Common myeloid progenitor, CD34-positive (primary cell): ENCODE data around the gene CNTN5.

ENCODE experiments used
- CTCF ChIA-PET: fragments of 350-600 bp; sonication (Branson Sonifier 250); formaldehyde crosslinking; loops from one replicate; lab custom pipeline; 2021; ENCODE audit warnings: antibody characterized with exemption; lab: Charles Lee
- POLR2A ChIA-PET: fragments of 350-600 bp; sonication (Branson Sonifier 250); formaldehyde crosslinking; loops from one replicate; lab custom pipeline; 2021; ENCODE audit warnings: antibody characterized with exemption; lab: Charles Lee
- DNase-seq, 3 donors: peaks; one replicate each; pipeline versions ENCODE4 v3.0.0 to v3.0.0-alpha.2; 2013
- H3K27ac ChIP-seq, 2 experiments: 1 replicate in 1 of 2; 2 replicates in 1 of 2; pipeline ENCODE4 v1.7.0; 2013; ENCODE audit warnings: inconsistent platforms in 2 of 2, low read length in 2 of 2, mild to moderate bottlenecking in 2 of 2, low read depth in 1 of 2, moderate library complexity in 1 of 2; ENCODE audit not compliant: severe bottlenecking in 2 of 2, insufficient read depth in 1 of 2, poor library complexity in 1 of 2
- H3K27me3 ChIP-seq, 5 experiments: replicated peaks in 2 of 5; 1 replicate in 3 of 5; 2 replicates in 2 of 5; pipeline versions ENCODE4 v1.6.1 to v1.7.0; 2013; ENCODE audit warnings: low read length in 4 of 5, mild to moderate bottlenecking in 2 of 5, moderate library complexity in 2 of 5, inconsistent platforms in 1 of 5; ENCODE audit not compliant: insufficient read depth in 5 of 5, control insufficient read depth in 4 of 5
- H3K36me3 ChIP-seq, 4 experiments: 1 replicate in 2 of 4; 2 replicates in 2 of 4; pipeline versions ENCODE4 v1.6.1 to v1.7.0; 2013; ENCODE audit warnings: low read length in 3 of 4, control low read depth in 1 of 4, mild to moderate bottlenecking in 1 of 4; ENCODE audit not compliant: control insufficient read depth in 4 of 4, insufficient read depth in 4 of 4
- H3K4me1 ChIP-seq, 4 experiments: 1 replicate in 3 of 4; 2 replicates in 1 of 4; pipeline versions ENCODE4 v1.6.1 to v1.7.1; 2013; ENCODE audit warnings: low read length in 3 of 4, mild to moderate bottlenecking in 3 of 4, control low read depth in 1 of 4, inconsistent platforms in 1 of 4, moderate library complexity in 1 of 4; ENCODE audit not compliant: control insufficient read depth in 4 of 4, insufficient read depth in 4 of 4; ENCODE audit errors: control extremely low read depth in 1 of 4
- H3K4me3 ChIP-seq, 7 experiments: 1 replicate in 4 of 7; 2 replicates in 3 of 7; pipeline versions ENCODE4 v1.5.1 to v1.7.0; 2013; ENCODE audit warnings: mild to moderate bottlenecking in 7 of 7, low read length in 6 of 7, moderate library complexity in 6 of 7, inconsistent platforms in 2 of 7, low read depth in 2 of 7, control low read depth in 1 of 7; ENCODE audit not compliant: insufficient read depth in 4 of 7, control insufficient read depth in 1 of 7; ENCODE audit errors: extremely low read depth in 1 of 7
- H3K9me3 ChIP-seq, 5 experiments: 1 replicate in 4 of 5; 2 replicates in 1 of 5; pipeline versions ENCODE4 v1.6.1 to v1.7.1; 2013; ENCODE audit warnings: low read length in 4 of 5, mild to moderate bottlenecking in 2 of 5, inconsistent platforms in 1 of 5, low read depth in 1 of 5, moderate library complexity in 1 of 5; ENCODE audit not compliant: control insufficient read depth in 4 of 5, insufficient read depth in 2 of 5; ENCODE audit errors: control extremely low read depth in 1 of 5
- WGBS: methylation state at CpG from one replicate; pipeline ENCODE4 v1.1.5; 2013; ENCODE audit not compliant: insufficient coverage; 5-methylcytosine and 5-hydroxymethylcytosine counted together

The CNTN5 gene

DNA sequence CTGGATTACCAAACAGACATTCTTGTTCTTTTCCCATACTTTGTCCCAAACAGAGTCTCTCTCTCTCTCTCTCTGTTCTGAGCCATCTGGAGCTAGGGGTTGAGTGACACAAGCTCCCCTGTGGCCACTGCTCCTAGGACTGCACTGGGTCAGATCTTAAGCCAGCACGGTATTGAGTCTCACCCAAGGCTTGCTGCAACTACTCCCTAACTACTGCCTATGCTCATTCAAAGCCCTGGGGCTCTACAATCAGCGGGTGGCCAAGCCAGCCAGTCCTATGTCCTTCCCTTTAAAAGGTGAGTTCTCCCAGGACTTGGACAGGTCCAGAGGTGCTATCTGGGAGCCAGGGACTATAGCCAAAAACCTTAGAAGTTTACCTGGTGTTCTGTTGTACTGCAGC, 385.6 kb downstream of the CNTN5 start:
- ChIA-PET POLR2A (no interaction called here), CTCF (no interaction called here)
- Histone ChIP-seq H3K27me3 (no peaks in the 10 kb centered on the region), H3K4me1 (no peaks in the 10 kb centered on the region), H3K36me3 (no peaks in the 10 kb centered on the region), H3K4me3 (no peak overlapping the region), H3K9me3 (no peaks in the 10 kb centered on the region), H3K27ac (no peak overlapping the region)
- whole genome bisulfite sequencing: 90% methylated on average over 2 of the region's 2 CpGs
- no peak for DNase-seq

DNA sequence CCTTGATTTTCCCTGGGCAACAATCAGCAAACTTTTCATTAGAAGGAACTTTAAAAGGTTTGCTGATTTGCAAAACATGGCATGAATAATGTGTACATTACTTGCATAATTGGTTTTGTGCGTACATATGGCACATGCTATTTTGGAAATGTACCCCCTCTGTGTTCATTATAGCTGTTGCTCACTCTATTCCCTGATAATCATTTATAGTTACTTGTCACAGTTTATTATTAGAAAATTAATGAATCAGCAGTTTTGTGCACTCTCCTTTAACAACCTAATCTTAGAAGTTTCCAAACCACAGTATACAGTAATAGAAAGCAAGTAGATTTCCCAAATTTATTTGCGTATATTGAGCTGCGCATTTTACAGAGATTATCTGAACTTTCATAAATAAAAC, 389.9 kb downstream of the CNTN5 start:
- no peaks in the 10 kb centered on the region for H3K27me3 ChIP-seq
- H3K9me3 ChIP-seq: no peaks in the 10 kb centered on the region
- no peaks in the 10 kb centered on the region for H3K36me3 ChIP-seq
- no CpG with 5 or more reads among the region's 3 CpGs for WGBS
- no peak overlapping the region for H3K27ac ChIP-seq
- ChIA-PET POLR2A (no interaction called here), CTCF (no interaction called here)
- H3K4me3 ChIP-seq: no peak overlapping the region
- DNase-seq: no peak
- H3K4me1 ChIP-seq: no peaks in the 10 kb centered on the region

DNA sequence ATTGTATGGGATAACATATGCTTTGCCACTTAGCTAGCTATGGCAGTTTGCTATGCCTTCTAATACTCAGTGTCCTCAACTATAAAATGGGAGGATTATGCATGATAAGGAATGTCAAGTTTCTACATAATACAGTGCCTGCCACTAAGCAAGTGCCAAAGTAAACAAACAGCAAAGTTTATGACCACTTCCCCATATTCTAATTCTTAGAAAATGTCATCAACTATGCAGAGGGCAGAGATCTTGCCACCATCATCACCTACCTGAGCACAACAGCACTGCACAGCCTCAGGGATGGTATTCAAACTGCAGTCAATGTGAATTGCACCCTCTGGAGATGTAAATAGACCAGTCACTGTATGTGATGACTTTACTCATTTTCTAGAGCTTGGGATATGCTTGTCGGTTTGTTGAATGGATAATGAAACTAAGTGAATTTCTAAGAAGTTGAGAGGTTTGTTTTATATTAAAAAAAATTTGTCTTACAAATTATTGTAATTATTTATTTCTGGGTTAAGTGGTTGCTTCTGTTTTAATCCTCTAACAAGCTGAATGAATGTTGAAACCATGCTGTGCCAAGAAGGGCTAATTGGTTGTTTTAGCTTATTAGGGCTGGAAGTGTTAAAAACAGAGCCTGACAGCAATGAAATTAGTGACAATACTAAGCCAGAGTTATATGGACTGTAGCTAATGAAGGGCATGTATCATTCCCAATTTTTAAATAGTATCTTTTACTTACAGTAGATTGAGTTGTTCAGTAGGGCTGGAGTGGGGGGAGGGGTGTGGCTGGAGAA, 398.4 kb downstream of the CNTN5 start:
- no peak for DNase-seq
- Histone ChIP-seq H3K9me3 (peaks cover 0 to under 1% (median 0%) of the 10 kb centered on the region in 5 experiments), H3K36me3 (no peaks in the 10 kb centered on the region), H3K27ac (no peak overlapping the region), H3K27me3 (no peaks in the 10 kb centered on the region), H3K4me1 (no peaks in the 10 kb centered on the region), H3K4me3 (no peak overlapping the region)
- POLR2A ChIA-PET: no interaction called here
- CTCF ChIA-PET: no interaction called here
- WGBS: no CpG with 5 or more reads among the region's 1 CpG

DNA sequence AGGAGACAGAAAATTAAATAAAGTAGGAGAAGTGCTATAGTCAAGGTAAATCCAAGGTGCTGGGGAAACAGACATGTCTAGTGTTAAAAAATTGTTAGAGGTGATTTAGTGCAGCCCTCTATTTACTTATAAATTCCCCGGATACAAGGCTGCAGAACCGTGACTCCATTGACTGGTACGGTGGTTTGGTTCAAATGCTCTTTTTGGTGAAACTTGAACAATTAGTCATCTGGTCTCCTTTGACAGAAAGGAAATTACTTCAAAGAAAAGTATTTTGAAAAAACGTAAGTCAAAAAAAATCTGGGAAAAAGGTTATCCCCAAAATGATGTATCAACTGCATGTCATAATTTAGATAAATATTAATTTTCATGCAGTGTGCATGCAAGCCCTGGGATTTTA, 399.2 kb downstream of the CNTN5 start:
- WGBS: no CpG with 5 or more reads among the region's 4 CpGs
- no peak overlapping the region for H3K27ac ChIP-seq
- CTCF ChIA-PET: no interaction called here

DNA sequence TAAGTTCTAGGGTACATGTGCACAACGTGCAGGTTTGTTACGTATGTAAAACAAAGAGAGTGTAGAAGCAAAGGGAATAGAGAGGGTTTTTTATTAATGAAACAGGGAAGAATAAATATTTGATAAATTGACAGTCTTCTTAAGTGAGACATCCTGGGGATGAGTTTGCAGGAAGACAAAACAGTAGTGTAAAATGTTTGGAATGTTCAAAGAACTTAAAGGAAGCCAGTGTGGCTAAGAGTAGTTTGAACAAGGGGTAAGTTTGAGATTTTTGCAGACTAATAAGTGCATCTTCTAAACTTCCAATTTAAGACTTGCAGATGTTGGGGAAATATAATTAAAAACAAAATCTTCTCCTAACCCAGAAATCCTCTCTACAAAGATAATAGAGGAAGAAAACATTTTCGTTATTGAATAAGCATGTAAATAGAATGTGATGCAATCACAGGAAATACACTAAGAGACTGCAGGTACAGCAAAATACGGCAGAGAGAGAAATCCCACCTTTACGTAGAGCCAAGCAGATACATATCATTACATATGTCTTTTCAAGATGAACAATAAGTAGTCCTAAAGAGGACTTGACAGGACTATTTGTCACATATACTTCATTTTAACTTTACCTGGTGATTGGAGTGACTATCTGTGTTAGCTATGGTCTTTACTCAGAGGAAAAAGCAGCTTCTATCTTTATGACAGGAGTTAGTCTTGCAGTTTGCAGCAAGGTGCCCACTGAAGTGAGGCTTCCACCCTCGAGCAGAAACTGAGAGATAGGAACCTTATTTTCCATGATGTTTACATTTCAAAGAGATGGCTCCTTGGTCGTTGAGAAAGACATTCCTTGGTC, 402.1 kb downstream of the CNTN5 start:
- no peak for DNase-seq
- H3K9me3 ChIP-seq: peaks cover 0 to 9% (median 2%) of the 10 kb centered on the region in 5 experiments
- no peak overlapping the region for H3K27ac ChIP-seq
- no peaks in the 10 kb centered on the region for H3K36me3 ChIP-seq
- POLR2A ChIA-PET: no interaction called here
- 43% methylated on average over 3 of the region's 7 CpGs for WGBS
- no peak overlapping the region for H3K4me3 ChIP-seq
- CTCF ChIA-PET: interaction anchor here (0.6 kb wide), 1 partner anchor 1406 kb away, joined by 5 read pairs; no protein-coding TSS in a partner anchor
- H3K27me3 ChIP-seq: no peaks in the 10 kb centered on the region
- no peaks in the 10 kb centered on the region for H3K4me1 ChIP-seq

More for the DNA sequence above, 399.2 kb downstream of the CNTN5 start:
- Histone ChIP-seq H3K4me1 (no peaks in the 10 kb centered on the region), H3K9me3 (peaks cover 0 to 8% (median 2%) of the 10 kb centered on the region in 5 experiments), H3K4me3 (no peak overlapping the region), H3K27me3 (no peaks in the 10 kb centered on the region), H3K36me3 (no peaks in the 10 kb centered on the region)
- no peak for DNase-seq
- POLR2A ChIA-PET: no interaction called here

DNA sequence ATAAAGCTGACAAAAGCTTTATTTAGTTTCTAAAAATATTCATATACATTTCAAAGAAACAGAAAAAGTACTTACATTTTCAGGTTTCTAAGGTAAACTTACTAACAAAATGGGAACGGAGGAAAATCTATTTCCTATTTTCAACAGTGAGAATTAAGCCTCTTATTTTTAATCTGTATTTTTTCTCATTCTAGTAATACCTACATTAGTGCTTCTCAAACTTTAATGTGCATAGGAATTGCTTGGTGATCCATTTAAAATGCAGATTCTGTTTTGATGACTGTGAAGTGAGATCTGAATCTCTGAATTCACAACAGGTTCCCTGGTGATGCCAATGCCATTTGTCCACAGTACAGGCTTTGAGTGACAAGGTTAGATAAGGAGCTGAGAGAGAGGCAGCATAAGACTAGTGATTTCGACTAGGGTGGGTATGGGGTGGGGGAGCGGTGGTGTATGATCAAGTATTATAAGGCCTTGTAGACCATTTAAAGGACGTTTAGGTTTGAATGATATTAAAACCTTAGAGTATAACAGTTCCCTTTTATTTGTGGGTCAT, 402.8 kb downstream of the CNTN5 start:
- no peak for DNase-seq
- H3K4me3 ChIP-seq: no peak overlapping the region
- H3K4me1 ChIP-seq: no peaks in the 10 kb centered on the region
- no peaks in the 10 kb centered on the region for H3K27me3 ChIP-seq
- 20% methylated on average over 1 of the region's 4 CpGs for WGBS
- ChIA-PET CTCF (no interaction called here), POLR2A (no interaction called here)
- H3K27ac ChIP-seq: no peak overlapping the region
- H3K36me3 ChIP-seq: no peaks in the 10 kb centered on the region
- peaks cover 0 to 9% (median 2%) of the 10 kb centered on the region in 5 experiments for H3K9me3 ChIP-seq
